Stimulated activated CD4-positive, alpha-beta T cell treated with anti-CD3 and anti-CD28 coated beads, Interleukin-12 subunit alpha, Interleukin-12 subunit beta, amount 100 ng/mL, for 4 hours (primary cell): ENCODE data around the gene AHNAK2.

Experiments
- DNase-seq: peaks from one replicate; pipeline ENCODE4 v3.0.0-alpha.2; 2020

The AHNAK2 gene

GRCh38 chr14:105011312-105011990 lies 33.3 kb upstream of the AHNAK2 start:
- no peak for DNase-seq

GRCh38 chr14:105010891-105011291 lies 32.7 kb upstream of the AHNAK2 start:
- DNase-seq: no peak

- DNase-seq: no peak
Measured at GRCh38 chr14:105010106-105010505, 31.9 kb upstream of the AHNAK2 start.

DNA sequence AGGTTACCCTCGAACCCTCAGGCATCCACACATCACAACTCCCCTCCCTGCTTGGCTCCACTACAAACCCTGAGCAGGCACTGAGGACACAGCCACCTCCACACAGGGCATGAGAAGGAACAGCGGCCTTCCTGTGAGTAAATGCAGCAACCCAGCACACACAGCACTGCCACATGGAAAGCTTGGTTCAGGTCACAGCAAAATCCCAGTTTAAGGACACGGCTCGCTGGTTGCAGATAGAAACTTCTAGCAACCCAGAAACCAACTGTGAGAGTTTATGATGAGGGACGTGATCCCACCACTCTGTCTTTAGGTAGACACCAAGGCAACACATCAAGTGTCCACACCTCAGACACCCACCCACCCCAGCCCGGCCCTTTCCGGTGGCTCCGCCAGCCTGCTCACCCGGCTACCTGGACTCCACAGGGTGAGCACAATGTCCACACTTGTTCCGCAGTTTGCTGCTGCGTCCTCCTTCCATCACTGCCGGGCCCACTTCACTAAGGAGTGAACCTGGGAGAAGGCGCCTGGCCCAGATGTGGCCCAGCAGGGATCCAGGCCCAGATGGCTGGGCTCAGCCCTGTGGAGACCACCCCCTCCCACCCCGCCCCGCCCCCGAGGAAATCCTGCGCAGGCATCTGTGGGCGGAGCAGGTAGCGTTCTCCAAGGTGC lies 29.6 kb upstream of the AHNAK2 start:
- no peak for DNase-seq

- no peak for DNase-seq
Measured at GRCh38 chr14:105006831-105007592, 28.8 kb upstream of the AHNAK2 start.

GRCh38 chr14:105005929-105006830 lies 28.0 kb upstream of the AHNAK2 start:
- no peak for DNase-seq

GRCh38 chr14:105005329-105005928 lies 27.3 kb upstream of the AHNAK2 start:
- no peak for DNase-seq

GRCh38 chr14:104999361-104999760 lies 21.2 kb upstream of the AHNAK2 start:
- no peak for DNase-seq

DNA sequence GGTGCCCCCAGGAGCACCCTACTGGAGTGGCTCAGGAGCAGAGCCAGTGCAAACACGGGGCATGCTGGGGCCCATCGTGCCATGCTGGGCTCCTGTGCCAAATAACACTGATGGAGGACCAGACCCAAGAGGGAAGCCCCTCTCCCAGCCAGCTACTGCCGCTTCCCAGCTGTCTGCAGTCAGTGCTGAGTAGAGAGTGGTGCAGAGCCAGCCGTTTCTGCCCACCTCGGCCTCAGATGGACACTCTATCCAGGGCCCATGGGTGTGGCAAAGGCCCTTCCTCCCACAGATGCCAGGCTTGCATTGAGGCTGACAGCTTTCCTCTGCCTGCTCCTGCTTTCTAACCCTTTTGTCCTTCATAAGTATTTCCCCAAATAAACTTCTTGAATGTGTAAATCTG lies 20.6 kb upstream of the AHNAK2 start:
- no peak for DNase-seq

- DNase-seq: no peak
Measured at GRCh38 chr14:104996483-104996882, 18.3 kb upstream of the AHNAK2 start.

GRCh38 chr14:104996032-104996431 lies 17.9 kb upstream of the AHNAK2 start:
- DNase-seq: no peak

DNA sequence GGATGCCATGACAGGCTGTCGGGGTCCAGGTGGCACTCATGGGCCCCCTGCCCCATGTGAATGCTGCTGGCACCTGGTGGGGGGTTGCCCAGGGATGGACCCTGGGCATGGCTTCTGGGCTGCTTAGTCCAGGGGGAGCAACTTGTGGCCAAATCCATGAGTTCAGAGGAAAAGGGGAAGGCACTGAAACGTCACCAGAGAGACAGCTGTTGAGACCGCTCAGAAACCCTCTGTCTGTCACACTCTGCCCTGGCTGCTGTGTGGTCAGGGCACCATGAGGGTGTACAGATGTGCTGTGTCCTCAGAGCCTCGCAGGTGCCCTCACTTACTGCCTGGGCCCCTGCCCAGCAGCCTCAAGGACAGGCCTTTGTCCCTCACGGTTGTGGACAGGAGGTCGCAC lies 16.8 kb upstream of the AHNAK2 start:
- no peak for DNase-seq

GRCh38 chr14:104993808-104994591 lies 15.8 kb upstream of the AHNAK2 start:
- DNase-seq: no peak

- DNase-seq: no peak
Measured at GRCh38 chr14:104993306-104993705, 15.1 kb upstream of the AHNAK2 start.

DNA sequence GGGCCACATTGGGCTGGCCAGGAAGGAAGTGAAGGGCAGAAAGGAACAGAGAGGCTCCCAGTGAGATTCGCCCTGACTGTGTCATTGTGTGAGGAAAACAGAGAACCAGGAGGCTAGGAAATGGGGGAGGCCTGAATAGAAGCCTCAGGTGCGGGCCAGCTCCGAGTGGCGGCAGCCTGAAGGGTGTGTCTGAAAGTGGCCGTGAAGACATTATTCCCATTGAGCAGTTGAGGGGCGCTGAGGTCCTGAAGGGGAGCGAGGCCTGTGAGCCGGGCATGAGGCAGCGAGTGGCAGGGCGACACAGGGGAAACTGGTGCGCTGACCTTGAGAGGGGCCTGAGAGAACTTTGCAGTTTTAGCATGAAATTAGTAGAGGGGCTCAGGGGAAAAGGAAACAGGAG lies 14.3 kb upstream of the AHNAK2 start:
- no peak for DNase-seq

DNA sequence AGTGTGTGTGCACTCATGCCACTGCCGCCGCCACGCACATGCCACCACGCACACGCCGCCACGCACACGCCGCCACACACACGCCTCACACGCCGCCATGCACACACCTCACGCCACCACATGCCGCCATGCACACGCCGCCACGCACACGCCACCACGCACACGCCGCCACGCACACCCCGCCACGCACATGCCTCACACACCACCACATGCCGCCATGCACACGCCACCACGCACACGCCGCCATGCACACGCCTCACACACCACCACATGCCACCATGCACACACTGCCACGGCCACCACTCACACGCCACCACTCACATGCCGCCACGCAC lies 13.7 kb upstream of the AHNAK2 start:
- no peak for DNase-seq

GRCh38 chr14:104989951-104990303 lies 11.8 kb upstream of the AHNAK2 start:
- DNase-seq: no peak

DNA sequence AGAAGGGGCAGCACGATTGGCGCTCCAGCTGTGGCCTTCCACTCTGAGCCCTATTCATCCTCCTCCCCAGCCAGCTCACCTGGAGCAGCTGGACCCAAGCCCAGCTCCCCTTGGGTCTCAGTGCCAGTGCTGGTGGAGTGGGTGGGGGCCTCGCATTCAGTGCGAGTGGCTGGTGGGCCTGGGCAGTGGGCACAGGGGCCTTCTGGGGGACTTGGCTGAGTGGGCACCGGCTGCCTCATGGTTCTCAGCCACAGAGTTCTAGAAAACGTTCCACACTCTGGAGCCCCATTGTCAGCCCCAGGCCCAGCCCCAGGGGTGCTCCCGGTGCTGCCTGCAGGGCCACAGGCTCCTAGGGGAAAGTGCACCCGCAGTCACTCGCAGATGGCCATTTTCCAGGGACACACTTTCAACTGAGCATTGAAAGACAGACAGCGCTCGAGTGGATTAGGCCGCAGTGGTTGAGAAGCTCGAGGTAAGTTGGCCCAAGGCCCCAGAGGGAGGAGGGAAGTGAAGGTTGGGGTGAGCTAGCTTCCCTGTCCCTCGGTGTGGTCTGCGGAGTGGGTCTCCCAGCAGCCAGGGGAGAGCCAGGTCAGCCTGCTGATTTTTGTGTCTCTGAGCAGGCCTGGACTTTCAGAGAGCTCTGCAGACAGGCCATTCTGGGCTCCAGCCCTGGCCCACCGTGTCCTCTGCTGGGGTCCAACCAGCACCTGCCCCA lies 11.2 kb upstream of the AHNAK2 start:
- no peak for DNase-seq

DNA sequence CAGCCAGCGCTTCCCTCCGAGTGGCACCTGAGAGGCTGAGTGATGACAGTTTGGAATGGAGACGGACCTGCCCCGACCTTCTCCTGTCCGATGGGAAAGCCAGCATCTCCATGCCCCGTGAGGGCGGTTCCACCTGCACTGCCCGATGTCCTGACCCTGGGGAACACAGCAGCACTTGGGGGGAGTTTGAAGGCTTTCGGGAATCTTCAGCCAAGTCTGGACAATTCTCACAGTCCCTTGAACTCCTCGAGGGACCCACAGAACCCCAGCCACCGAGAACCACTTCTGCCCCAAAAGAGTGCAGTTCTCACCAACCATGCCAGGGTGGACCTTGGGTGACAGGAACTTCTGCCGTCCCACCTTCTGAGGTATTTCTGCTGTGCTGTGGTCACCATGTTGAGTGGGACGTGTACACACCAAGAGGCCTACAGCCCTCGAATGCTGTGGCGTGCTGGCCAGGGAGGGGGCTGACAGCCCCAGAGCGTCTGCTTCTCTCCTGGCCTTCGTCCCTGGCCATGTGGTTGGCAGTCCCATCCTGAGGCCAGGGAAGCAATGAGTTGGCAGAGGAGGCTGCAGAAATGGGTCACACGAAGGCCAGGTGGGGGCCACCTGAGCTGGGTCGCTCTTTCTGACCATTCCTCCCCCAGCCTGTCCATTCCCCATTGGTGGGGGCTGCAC lies 8.5 kb upstream of the AHNAK2 start:
- no peak for DNase-seq

DNA sequence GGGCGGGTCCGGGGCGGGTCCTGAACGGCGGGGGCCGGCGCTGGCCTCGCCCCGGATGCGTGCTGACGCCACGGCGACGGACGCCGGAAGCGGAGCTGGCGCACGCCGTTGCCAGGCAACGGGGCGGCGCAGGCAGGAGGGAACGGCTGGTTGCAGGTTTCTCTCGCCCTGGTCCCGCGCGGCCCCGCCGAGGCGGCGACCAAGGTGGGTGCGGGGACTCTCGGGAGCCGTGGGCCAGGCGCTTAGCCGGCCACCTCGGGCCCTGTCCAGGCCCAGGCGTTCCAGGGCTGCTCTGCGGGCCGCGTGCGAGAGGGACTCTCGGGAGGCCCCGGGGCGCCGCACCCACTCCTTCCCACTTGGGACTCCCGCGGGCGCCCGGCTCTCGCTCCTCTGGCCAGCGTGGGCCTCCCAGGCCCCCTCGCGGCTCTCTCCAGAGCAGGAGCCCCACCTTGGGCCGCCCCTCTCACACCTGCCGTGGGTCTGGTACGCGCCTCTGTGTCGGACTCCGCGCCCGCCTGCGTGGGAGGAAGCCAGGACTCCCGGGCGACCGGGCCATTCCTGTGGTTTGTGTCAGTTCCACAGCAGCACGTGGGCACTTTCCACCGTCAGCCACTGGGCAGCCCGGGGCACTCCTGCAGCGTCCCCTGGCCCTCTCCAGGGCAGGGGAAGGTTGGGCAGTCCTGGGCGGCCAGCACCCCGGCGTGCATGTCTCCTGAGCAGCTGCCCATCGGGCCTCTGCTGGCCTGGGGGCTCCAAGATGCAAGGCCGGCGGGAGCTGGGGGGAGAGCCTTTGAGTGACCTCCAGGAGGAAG lies 7.7 kb upstream of the AHNAK2 start, which contains the start of gene CLBA1:
TSS of gene CLBA1 (plus strand) at position 114 of the 812 bp plus-strand sequence. CDS start at position 758, 644 bp downstream.
- peak; percentile 87 for DNase-seq
